HCT116 (cell line): ENCODE measurements around the gene PSMD3. TPM values are rescaled to one million over a fixed set of nuclear protein-coding genes. Genes with fewer than 3 reads are reported as not detected.

ENCODE experiments used
- ATAC-seq: fragments of 200-7000 bp; cut with Tn5 transposase; 2 replicates; pipeline ENCODE4 v1.9.1; 2020; ENCODE audit warnings: mild to moderate bottlenecking, moderate library complexity
- BruUV-seq: library from RNA; stranded (reverse); fragments of 400-500 nt; replicated peaks from 2 replicates; lab custom pipeline; 2021; lab: Mats Ljungman, UMichigan
- CTCF ChIA-PET: fragments of 300-600 bp; sonication (Branson Sonifier 250); formaldehyde crosslinking; loops from one replicate; lab custom pipeline; 2021; ENCODE audit warnings: antibody characterized with exemption; lab: Charles Lee
- POLR2A ChIA-PET: fragments of 300-600, 350-600 bp; sonication (Branson Sonifier 250); formaldehyde crosslinking; loops from one replicate; lab custom pipeline; 2021; ENCODE audit warnings: antibody characterized with exemption; lab: Charles Lee
- RAD21 ChIA-PET, 2 experiments: fragments of 300-600 bp; sonication (Branson Sonifier 250); formaldehyde crosslinking; loops; one replicate each; lab custom pipeline; 2023; ENCODE audit warnings: low total read pairs in 2 of 2; ENCODE audit not compliant: uncharacterized antibody in 2 of 2, unreplicated experiment in 2 of 2, low non-redundant PET in 1 of 2; lab: Charles Lee
- DNase-seq: peaks from one replicate; pipeline ENCODE4 v3.0.0-alpha.2; 2010; ENCODE audit warnings: low read depth, low spot score
- H2AFZ ChIP-seq: fragments of 200-600 bp; shearing (Covaris generic), sonication (generic); 2 replicates; pipeline ENCODE4 v1.6.1; 2017; ENCODE audit warnings: low read depth, mixed run types, mixed read lengths, antibody characterized with exemption, low read length; ENCODE audit not compliant: poor library complexity, severe bottlenecking
- H3K27ac ChIP-seq: 2 replicates; pipeline ENCODE4 v1.5.1; 2012; ENCODE audit warnings: low read depth, low read length
- H3K27me3 ChIP-seq: fragments of 200-600 bp; sonication (generic); 2 replicates; pipeline ENCODE4 v1.6.1; 2016; ENCODE audit warnings: mixed run types, low read length, mixed read lengths; ENCODE audit not compliant: insufficient read depth
- H3K36me3 ChIP-seq, 2 experiments: fragments of 200-500 bp in 1 of 2; fragments of 200-600 bp in 1 of 2; sonication (Bioruptor generic) in 1 of 2; sonication (generic) in 1 of 2; 2 replicates each; pipeline versions ENCODE4 v1.5.1 to v1.6.1; 2014 to 2016; ENCODE audit warnings: low read length in 2 of 2, inconsistent platforms in 1 of 2, mixed read lengths in 1 of 2, mixed run types in 1 of 2; ENCODE audit not compliant: insufficient read depth in 2 of 2, control insufficient read depth in 1 of 2
- H3K4me1 ChIP-seq, 2 experiments: fragments of 200-600 bp in 1 of 2; sonication (generic) in 1 of 2; 2 replicates each; pipeline versions ENCODE4 v1.5.1 to v1.6.1; 2012 to 2017; ENCODE audit warnings: low read length in 2 of 2, inconsistent platforms in 1 of 2, mild to moderate bottlenecking in 1 of 2, mixed read lengths in 1 of 2, mixed run types in 1 of 2, moderate library complexity in 1 of 2; ENCODE audit not compliant: insufficient read depth in 2 of 2, control insufficient read depth in 1 of 2
- H3K4me2 ChIP-seq: fragments of 200-600 bp; sonication (generic); 2 replicates; pipeline ENCODE4 v1.6.1; 2017; ENCODE audit warnings: mixed run types, low read length, mixed read lengths
- H3K4me3 ChIP-seq, 2 experiments: fragments of 200-600 bp in 1 of 2; sonication (generic) in 1 of 2; replicated peaks in 1 of 2; 2 replicates each; pipeline ENCODE4 v1.5.1; 2011 to 2016; ENCODE audit warnings: low read length in 2 of 2, control low read depth in 1 of 2, low read depth in 1 of 2, mild to moderate bottlenecking in 1 of 2, mixed read lengths in 1 of 2, mixed run types in 1 of 2
- H3K79me2 ChIP-seq: fragments of 200-600 bp; sonication (generic); 2 replicates; pipeline ENCODE4 v1.6.1; 2017; ENCODE audit warnings: mild to moderate bottlenecking, mixed run types, low read length, moderate library complexity, mixed read lengths; ENCODE audit not compliant: insufficient read depth
- H3K9ac ChIP-seq: fragments of 200-600 bp; sonication (generic); 2 replicates; pipeline ENCODE4 v1.6.1; 2016; ENCODE audit warnings: low read length, mixed read lengths
- H3K9me2 ChIP-seq: fragments of 200-600 bp; sonication (generic), shearing (Covaris generic); 2 replicates; pipeline ENCODE4 v1.6.1; 2017; ENCODE audit warnings: mixed run types, mild to moderate bottlenecking, moderate library complexity; ENCODE audit not compliant: insufficient read depth
- H3K9me3 ChIP-seq, 2 experiments: fragments of 200-500 bp in 1 of 2; fragments of 200-600 bp in 1 of 2; sonication (Bioruptor generic) in 1 of 2; sonication (generic) in 1 of 2; 2 replicates each; pipeline ENCODE4 v1.6.1; 2014 to 2017; ENCODE audit warnings: low read length in 2 of 2, mixed read lengths in 2 of 2, inconsistent platforms in 1 of 2, low read depth in 1 of 2, mild to moderate bottlenecking in 1 of 2, mixed run types in 1 of 2, moderate library complexity in 1 of 2; ENCODE audit not compliant: control insufficient read depth in 1 of 2, insufficient read depth in 1 of 2
- H4K20me1 ChIP-seq: fragments of 200-600 bp; sonication (generic), shearing (Covaris generic); 2 replicates; pipeline ENCODE4 v1.6.1; 2017; ENCODE audit warnings: mixed run types, mild to moderate bottlenecking, moderate library complexity; ENCODE audit not compliant: insufficient read depth
- CBX3 ChIP-seq: IDR thresholded peaks from 2 replicates; pipeline ENCODE4 v1.6.1; 2012; ENCODE audit warnings: low read depth
- POLR2A ChIP-seq: IDR thresholded peaks from 2 replicates; pipeline ENCODE4 v1.7.0; 2011; ENCODE audit warnings: borderline replicate concordance; ENCODE audit not compliant: insufficient read depth, insufficient read length; ENCODE audit errors: extremely low read depth
- RAD21 ChIP-seq: IDR thresholded peaks from 2 replicates; pipeline ENCODE4 v1.6.1; 2012; ENCODE audit warnings: low read depth, mild to moderate bottlenecking
- REST ChIP-seq: IDR thresholded peaks from 2 replicates; pipeline ENCODE4 v1.6.1; 2012; ENCODE audit warnings: low read depth
- SRF ChIP-seq: IDR thresholded peaks from 2 replicates; pipeline ENCODE4 v1.6.1; 2012; ENCODE audit warnings: low read depth
- YY1 ChIP-seq: IDR thresholded peaks from 2 replicates; pipeline ENCODE4 v1.6.1; 2011; ENCODE audit warnings: low read length, low read depth, moderate library complexity, mild to moderate bottlenecking; ENCODE audit not compliant: insufficient replicate concordance; ENCODE audit errors: extremely low read depth
- ZFX ChIP-seq: fragments of 450-650 bp; IDR thresholded peaks from 2 replicates; pipeline ENCODE4 v1.6.1; 2017
- intact Hi-C: fragments of 100-400 bp; cut with micrococcal nuclease; formaldehyde crosslinking; loops from 2 replicates; pipeline ENCODE4 v1.10.0; 2022
- total RNA-seq: library from RNA; stranded (reverse); gene quantifications from one replicate; pipeline ENCODE4 v1.2.1, GENCODE V29; 2021; ENCODE audit not compliant: unreplicated experiment
- TF ChIP-seq, protein P1 (sequence below), 3 experiments: fragments of 200-600 bp in 1 of 3; sonication (generic) in 1 of 3; IDR thresholded peaks in 2 of 3; conservative IDR thresholded peaks in 1 of 3; 2 replicates each; pipeline ENCODE4 v1.5.1; 2012 to 2017; ENCODE audit warnings: low read depth in 2 of 3, low read length in 2 of 3, antibody characterized with exemption in 1 of 3, borderline replicate concordance in 1 of 3, control low read depth in 1 of 3, mild to moderate bottlenecking in 1 of 3, mixed read lengths in 1 of 3, mixed run types in 1 of 3, moderate library complexity in 1 of 3; ENCODE audit not compliant: insufficient read depth in 1 of 3

Gene PSMD3
- total RNA-seq, 1 experiment from 2014 or later: 152 TPM

DNA sequence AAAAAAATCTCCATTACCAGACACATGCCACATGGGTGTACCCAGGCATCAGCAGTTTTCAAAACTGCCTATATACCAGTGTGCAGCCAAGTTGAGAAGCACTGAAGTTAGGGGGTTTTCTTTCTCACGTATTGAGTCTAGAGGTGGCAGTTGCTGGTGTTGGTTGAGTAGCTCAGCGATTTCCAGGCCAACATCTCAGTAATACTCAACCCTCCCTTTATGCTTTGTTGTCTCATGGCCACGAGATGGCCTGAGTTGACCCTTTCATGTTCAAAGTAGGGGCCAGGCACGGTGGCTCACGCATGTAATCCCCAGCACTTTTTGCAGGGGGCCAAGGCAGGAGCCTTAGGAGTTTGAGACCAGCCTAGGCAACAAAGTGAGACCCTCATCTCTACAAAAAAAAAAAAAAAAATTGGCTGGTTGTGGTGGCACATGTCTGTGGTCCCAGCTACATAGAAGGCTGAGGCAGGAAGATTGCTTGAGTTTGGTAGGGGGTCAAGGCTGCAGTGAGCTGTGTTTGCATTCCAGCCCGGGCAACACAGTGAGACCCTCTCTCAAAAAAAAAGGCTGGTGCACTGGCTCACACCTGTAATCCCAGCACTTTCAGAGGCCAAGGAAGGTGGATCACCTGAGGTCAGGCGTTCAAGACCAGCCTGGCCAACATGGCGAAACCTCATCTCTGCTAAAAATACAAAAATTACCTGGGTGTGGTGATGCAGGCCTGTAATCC lies 42.3 kb upstream of the PSMD3 start (continued):
- TF ChIP-seq, protein P1, sequence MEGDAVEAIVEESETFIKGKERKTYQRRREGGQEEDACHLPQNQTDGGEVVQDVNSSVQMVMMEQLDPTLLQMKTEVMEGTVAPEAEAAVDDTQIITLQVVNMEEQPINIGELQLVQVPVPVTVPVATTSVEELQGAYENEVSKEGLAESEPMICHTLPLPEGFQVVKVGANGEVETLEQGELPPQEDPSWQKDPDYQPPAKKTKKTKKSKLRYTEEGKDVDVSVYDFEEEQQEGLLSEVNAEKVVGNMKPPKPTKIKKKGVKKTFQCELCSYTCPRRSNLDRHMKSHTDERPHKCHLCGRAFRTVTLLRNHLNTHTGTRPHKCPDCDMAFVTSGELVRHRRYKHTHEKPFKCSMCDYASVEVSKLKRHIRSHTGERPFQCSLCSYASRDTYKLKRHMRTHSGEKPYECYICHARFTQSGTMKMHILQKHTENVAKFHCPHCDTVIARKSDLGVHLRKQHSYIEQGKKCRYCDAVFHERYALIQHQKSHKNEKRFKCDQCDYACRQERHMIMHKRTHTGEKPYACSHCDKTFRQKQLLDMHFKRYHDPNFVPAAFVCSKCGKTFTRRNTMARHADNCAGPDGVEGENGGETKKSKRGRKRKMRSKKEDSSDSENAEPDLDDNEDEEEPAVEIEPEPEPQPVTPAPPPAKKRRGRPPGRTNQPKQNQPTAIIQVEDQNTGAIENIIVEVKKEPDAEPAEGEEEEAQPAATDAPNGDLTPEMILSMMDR (IDR thresholded peaks at IDR 0.05 in 2 of 3, conservative IDR thresholded peaks at IDR 0.05 in 1 of 3; ENCODE audit: borderline replicate concordance in 1 of 3, insufficient read depth in 1 of 3, low read depth in 2 of 3, low read length in 2 of 3): no peak
- TF ChIP-seq SRF: no peak
- TF ChIP-seq CBX3: no peak
- TF ChIP-seq ZFX: no peak
- no peak for TF ChIP-seq YY1

GRCh38 chr17:39939106-39939505 lies 41.5 kb upstream of the PSMD3 start:
- POLR2A ChIA-PET: interaction anchor here (0.7 kb wide), 1 partner anchor 12 kb away, joined by 3 read pairs; the partner anchor contains the start of genes LRRC3C and ORMDL3
- RAD21 ChIA-PET: no interaction called here

More at GRCh38 chr17:39939106-39939505, 41.5 kb upstream of the PSMD3 start:
- Histone ChIP-seq H4K20me1 (no peaks in the 10 kb centered on the region), H3K9ac (no peak overlapping the region), H3K36me3 (no peaks in the 10 kb centered on the region), H3K9me2 (no peaks in the 10 kb centered on the region), H3K27me3 (no peaks in the 10 kb centered on the region), H2AFZ (no peak overlapping the region), H3K27ac (no peak overlapping the region), H3K4me3 (no peak overlapping the region), H3K4me1 (peaks cover 11 to 16% of the 10 kb centered on the region in 2 experiments), H3K4me2 (no peak overlapping the region), H3K79me2 (no peaks in the 10 kb centered on the region), H3K9me3 (no peaks in the 10 kb centered on the region)
- ATAC-seq (peak; percentile 16; the same call in 1 of the 2 replicates), DNase-seq (no peak)
- TF ChIP-seq SRF: no peak
- no peak for TF ChIP-seq RAD21
- no peak for TF ChIP-seq POLR2A
- TF ChIP-seq REST: no peak
- TF ChIP-seq YY1: no peak
- CTCF ChIA-PET: interaction anchor here (1.5 to 1.8 kb wide), 2 partner anchors 16 to 19 kb away, joined by 3 to 4 read pairs; no protein-coding TSS in a partner anchor
- BruUV-seq: no TSS peak
- intact Hi-C loops: no loop called here
